Left lobe of liver (tissue), 2 donors: Measurements from ENCODE around the gene CBLC. TPM values are rescaled to one million over a fixed set of nuclear protein-coding genes. Genes with fewer than 3 reads are reported as not detected.
A peak's percentile ranks its signal among the peaks of the same experiment; 100 is the strongest.

Experiments
- ATAC-seq: fragments of 200-7000 bp; cut with Tn5 transposase; one replicate; pipeline ENCODE4 v1.9.1; 2020; ENCODE audit warnings: mild to moderate bottlenecking, moderate library complexity
- DNase-seq: peaks from one replicate; pipeline ENCODE4 v3.0.0-alpha.2; 2020; ENCODE audit warnings: low spot score
- total RNA-seq: library from RNA; stranded (reverse); gene quantifications from one replicate; pipeline ENCODE4 v1.2.1, GENCODE V29; 2021
- donor health status: DM: no; HTN: no; CAD: no; lungs with moderate emphysema.
- donor health status: DM: no; HTN: yes; CAD: no.

CBLC gene
- 14.0 TPM for total RNA-seq

- DNase-seq (peak; percentile 89), ATAC-seq (peak; percentile 91)
Measured at GRCh38 chr19:44777715-44778347, at the start of gene CBLC. TSS of gene CBLC (plus strand) at chr19:44777890. CDS start at chr19:44777932, 42 bp downstream.

GRCh38 chr19:44728178-44728577 lies 49.5 kb upstream of the CBLC start:
- ATAC-seq = no peak
- no peak for DNase-seq

GRCh38 chr19:44729516-44730033 lies 48.1 kb upstream of the CBLC start:
- ATAC-seq (no peak), DNase-seq (no peak)

GRCh38 chr19:44731081-44731480 lies 46.6 kb upstream of the CBLC start:
- no peak for DNase-seq
- no peak for ATAC-seq

GRCh38 chr19:44731622-44732021 lies 46.1 kb upstream of the CBLC start:
- ATAC-seq = no peak
- no peak for DNase-seq

GRCh38 chr19:44732235-44733014 lies 45.3 kb upstream of the CBLC start:
- DNase-seq (no peak), ATAC-seq (no peak)

GRCh38 chr19:44734357-44734756 lies 43.3 kb upstream of the CBLC start:
- DNase-seq (no peak), ATAC-seq (no peak)

GRCh38 chr19:44735011-44735410 lies 42.7 kb upstream of the CBLC start:
- DNase-seq (no peak), ATAC-seq (no peak)

- peak; percentile 40 for ATAC-seq
- DNase-seq = peak; percentile 81
Measured at GRCh38 chr19:44737238-44738071, 40.2 kb upstream of the CBLC start.

- no peak for ATAC-seq
Measured at GRCh38 chr19:44738136-44738535, 39.6 kb upstream of the CBLC start.

GRCh38 chr19:44738603-44739558 lies 38.8 kb upstream of the CBLC start:
- DNase-seq (peak; percentile 88), ATAC-seq (peak; percentile 51)

More at GRCh38 chr19:44738136-44738535, 39.6 kb upstream of the CBLC start:
- DNase-seq = no peak

GRCh38 chr19:44740351-44740824 lies 37.3 kb upstream of the CBLC start:
- DNase-seq = peak; percentile 72
- ATAC-seq = peak; percentile 13

- DNase-seq (no peak), ATAC-seq (peak; percentile 11)
Measured at GRCh38 chr19:44741258-44741731, 36.4 kb upstream of the CBLC start.

GRCh38 chr19:44741841-44742329 lies 35.8 kb upstream of the CBLC start:
- peak; percentile 99 for DNase-seq
- ATAC-seq = peak; percentile 75

- DNase-seq = no peak
- ATAC-seq = no peak
Measured at GRCh38 chr19:44742330-44743061, 35.2 kb upstream of the CBLC start.

- ATAC-seq (no peak), DNase-seq (no peak)
Measured at GRCh38 chr19:44744871-44745332, 32.8 kb upstream of the CBLC start.

GRCh38 chr19:44745341-44745831 lies 32.3 kb upstream of the CBLC start:
- ATAC-seq = no peak
- DNase-seq = no peak

GRCh38 chr19:44745887-44746600 lies 31.6 kb upstream of the CBLC start:
- no peak for DNase-seq
- ATAC-seq = no peak
